NB4 (cell line): ENCODE results near the gene TMC7.

Experiments
- CTCF ChIP-seq: IDR thresholded peaks from one replicate; pipeline ENCODE4 v1.5.1; 2012; ENCODE audit warnings: low read depth, low read length
- MAX ChIP-seq: IDR thresholded peaks from 2 replicates; pipeline ENCODE4 v1.6.1; 2011; ENCODE audit warnings: low read depth, low read length
- MYC ChIP-seq: IDR thresholded peaks from 2 replicates; pipeline ENCODE4 v1.6.1; 2011; ENCODE audit warnings: low read depth, low read length
- POLR2A ChIP-seq: IDR thresholded peaks from 2 replicates; pipeline ENCODE4 v1.6.1; 2011; ENCODE audit warnings: mild to moderate bottlenecking; ENCODE audit not compliant: insufficient read length; ENCODE audit errors: extremely low read depth

- TF ChIP-seq CTCF (no peak), POLR2A (no peak), MAX (no peak), MYC (no peak)
Observed at GRCh38 chr16:19098173-19098572, 114.4 kb downstream of the TMC7 start.
